HepG2 (cell line): Measurements from ENCODE around the gene SCFD2. TPM values are rescaled to one million over a fixed set of nuclear protein-coding genes. Genes with fewer than 3 reads are reported as not detected.
A peak's percentile ranks its signal among the peaks of the same experiment; 100 is the strongest.

Source experiments
- HNRNPH1 ChIP-seq: fragments of 200-400 bp; formaldehyde crosslinking; optimal IDR thresholded peaks from 2 replicates; pipeline ENCODE3; 2017; ENCODE audit warnings: mild to moderate bottlenecking, low read depth, low read length
- HNRNPLL ChIP-seq: fragments of 200-400 bp; formaldehyde crosslinking; IDR thresholded peaks from 2 replicates; pipeline ENCODE4 v1.6.1; 2017; ENCODE audit warnings: mild to moderate bottlenecking, low read depth, low read length; ENCODE audit not compliant: poor library complexity, severe bottlenecking
- PCBP1 ChIP-seq: fragments of 200-400 bp; formaldehyde crosslinking; IDR thresholded peaks from 2 replicates; pipeline ENCODE4 v1.6.1; 2017; ENCODE audit warnings: mild to moderate bottlenecking, low read depth, low read length, borderline replicate concordance
- SAFB2 ChIP-seq: sonication (generic); formaldehyde crosslinking; IDR thresholded peaks from 2 replicates; pipeline ENCODE4 v1.5.1; 2020; ENCODE audit warnings: missing genetic modification reagents, low read depth, mild to moderate bottlenecking, borderline replicate concordance
- SYNCRIP ChIP-seq: fragments of 200-400 bp; formaldehyde crosslinking; IDR thresholded peaks from 2 replicates; pipeline ENCODE4 v1.6.1; 2018; ENCODE audit warnings: mild to moderate bottlenecking, low read depth, low read length; ENCODE audit not compliant: insufficient read depth
- ZNF432 ChIP-seq: sonication (generic); formaldehyde crosslinking; IDR thresholded peaks from 2 replicates; pipeline ENCODE4 v1.5.0; 2020; ENCODE audit warnings: missing genetic modification reagents, mild to moderate bottlenecking, borderline replicate concordance
- ZNF577 ChIP-seq: sonication (generic); formaldehyde crosslinking; IDR thresholded peaks from 2 replicates; pipeline ENCODE4 v1.4.0; 2020; ENCODE audit warnings: mild to moderate bottlenecking, low read depth, missing genetic modification reagents, borderline replicate concordance
- ZNF747 ChIP-seq: sonication (generic); formaldehyde crosslinking; IDR thresholded peaks from 2 replicates; pipeline ENCODE4 v1.8.1; 2023; ENCODE audit warnings: missing genetic modification reagents, mild to moderate bottlenecking, borderline replicate concordance
- ZNF788 ChIP-seq: sonication (generic); formaldehyde crosslinking; IDR thresholded peaks from 2 replicates; pipeline ENCODE4 v1.5.0; 2020; ENCODE audit warnings: mild to moderate bottlenecking, missing genetic modification reagents, borderline replicate concordance
- polyA plus RNA-seq, 8 experiments: library from polyadenylated mRNA; depleted of rRNA in 3 of 8; stranded (reverse) in 7 of 8; unstranded in 1 of 8; fragments of >200 nt; fragmentation: Illumina TruSeq in 4 of 8; extraction: Trizol in 4 of 8; gene quantifications; 2 replicates each; pipeline versions ENCODE4 v1.2.1 to v1.2.3, GENCODE V29; 2011 to 2016; ENCODE audit warnings: low read depth in 4 of 8, missing spikeins in 1 of 8, mixed read lengths in 1 of 8; ENCODE audit not compliant: insufficient read depth in 1 of 8
- total RNA-seq, 5 experiments: library from RNA; depleted of rRNA; stranded (reverse); fragments of >200 nt; fragmentation: Illumina TruSeq; extraction: Trizol; gene quantifications; 2 replicates each; pipeline ENCODE4 v1.2.3, GENCODE V29; 2016; ENCODE audit warnings: low read depth in 1 of 5
- TF ChIP-seq, protein P1 (sequence below): sonication (generic); formaldehyde crosslinking; conservative IDR thresholded peaks from 2 replicates; pipeline ENCODE4 v1.8.1; 2023; ENCODE audit warnings: missing genetic modification reagents
- TF ChIP-seq, protein P2 (sequence below): sonication (generic); formaldehyde crosslinking; IDR thresholded peaks from 2 replicates; pipeline ENCODE4 v1.9.0; 2021; ENCODE audit warnings: mild to moderate bottlenecking, missing genetic modification reagents
- TF ChIP-seq, protein P3 (sequence below): sonication (generic); formaldehyde crosslinking; IDR thresholded peaks from 2 replicates; pipeline ENCODE4; 2020; ENCODE audit warnings: missing genetic modification reagents, mild to moderate bottlenecking, borderline replicate concordance
- TF ChIP-seq, protein P4 (sequence below): sonication (generic); formaldehyde crosslinking; IDR thresholded peaks from 2 replicates; pipeline ENCODE4 v1.4.0; 2020; ENCODE audit warnings: missing genetic modification reagents
- TF ChIP-seq, protein P5 (sequence below): sonication (generic); formaldehyde crosslinking; IDR thresholded peaks from 2 replicates; pipeline ENCODE4 v1.4.0; 2020; ENCODE audit warnings: missing genetic modification reagents

Gene SCFD2
- total and polyA plus RNA-seq, 2 of the 13 experiments (the other 11 are each of a cell fraction or from before 2014, with no cell fraction given) = 4.6 to 15.6 TPM

DNA sequence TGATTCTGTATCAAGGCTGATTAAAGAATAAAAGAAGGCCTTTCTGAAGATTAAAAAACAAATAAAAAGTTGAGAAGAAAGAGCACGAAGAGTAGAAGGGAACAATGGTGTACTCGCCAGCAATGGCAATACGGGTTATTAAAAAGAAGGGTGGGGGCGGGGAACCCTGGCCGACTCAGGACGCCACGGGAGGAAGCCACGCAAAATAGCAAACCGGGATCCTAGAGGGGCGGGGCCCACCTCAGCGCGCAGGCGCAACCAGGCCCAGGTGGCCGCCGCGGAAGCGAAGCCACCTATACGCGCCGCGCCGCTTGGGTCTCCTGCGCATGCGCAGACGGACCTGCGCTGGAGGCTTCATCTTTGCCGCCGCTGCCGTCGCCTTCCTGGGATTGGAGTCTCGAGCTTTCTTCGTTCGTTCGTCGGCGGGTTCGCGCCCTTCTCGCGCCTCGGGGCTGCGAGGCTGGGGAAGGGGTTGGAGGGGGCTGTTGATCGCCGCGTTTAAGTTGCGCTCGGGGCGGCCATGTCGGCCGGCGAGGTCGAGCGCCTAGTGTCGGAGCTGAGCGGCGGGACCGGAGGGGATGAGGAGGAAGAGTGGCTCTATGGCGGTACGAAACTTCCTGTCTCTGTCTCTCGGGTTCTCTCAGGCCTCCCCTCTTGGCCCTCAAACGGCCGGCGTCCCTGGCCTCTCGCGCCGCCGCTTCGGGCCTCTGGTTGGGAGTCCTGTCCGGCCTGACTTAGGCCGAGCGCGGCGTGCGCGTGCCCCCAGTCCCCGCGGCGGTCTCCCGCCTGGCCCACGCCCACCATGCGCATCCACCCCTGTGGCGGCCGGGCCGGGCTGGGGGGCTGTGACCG is 11.7 kb upstream of the SCFD2 start, which contains the start of gene FIP1L1 (continued):
- TF ChIP-seq, protein P1, sequence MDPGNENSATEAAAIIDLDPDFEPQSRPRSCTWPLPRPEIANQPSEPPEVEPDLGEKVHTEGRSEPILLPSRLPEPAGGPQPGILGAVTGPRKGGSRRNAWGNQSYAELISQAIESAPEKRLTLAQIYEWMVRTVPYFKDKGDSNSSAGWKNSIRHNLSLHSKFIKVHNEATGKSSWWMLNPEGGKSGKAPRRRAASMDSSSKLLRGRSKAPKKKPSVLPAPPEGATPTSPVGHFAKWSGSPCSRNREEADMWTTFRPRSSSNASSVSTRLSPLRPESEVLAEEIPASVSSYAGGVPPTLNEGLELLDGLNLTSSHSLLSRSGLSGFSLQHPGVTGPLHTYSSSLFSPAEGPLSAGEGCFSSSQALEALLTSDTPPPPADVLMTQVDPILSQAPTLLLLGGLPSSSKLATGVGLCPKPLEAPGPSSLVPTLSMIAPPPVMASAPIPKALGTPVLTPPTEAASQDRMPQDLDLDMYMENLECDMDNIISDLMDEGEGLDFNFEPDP = no peak
- TF ChIP-seq, protein P2, sequence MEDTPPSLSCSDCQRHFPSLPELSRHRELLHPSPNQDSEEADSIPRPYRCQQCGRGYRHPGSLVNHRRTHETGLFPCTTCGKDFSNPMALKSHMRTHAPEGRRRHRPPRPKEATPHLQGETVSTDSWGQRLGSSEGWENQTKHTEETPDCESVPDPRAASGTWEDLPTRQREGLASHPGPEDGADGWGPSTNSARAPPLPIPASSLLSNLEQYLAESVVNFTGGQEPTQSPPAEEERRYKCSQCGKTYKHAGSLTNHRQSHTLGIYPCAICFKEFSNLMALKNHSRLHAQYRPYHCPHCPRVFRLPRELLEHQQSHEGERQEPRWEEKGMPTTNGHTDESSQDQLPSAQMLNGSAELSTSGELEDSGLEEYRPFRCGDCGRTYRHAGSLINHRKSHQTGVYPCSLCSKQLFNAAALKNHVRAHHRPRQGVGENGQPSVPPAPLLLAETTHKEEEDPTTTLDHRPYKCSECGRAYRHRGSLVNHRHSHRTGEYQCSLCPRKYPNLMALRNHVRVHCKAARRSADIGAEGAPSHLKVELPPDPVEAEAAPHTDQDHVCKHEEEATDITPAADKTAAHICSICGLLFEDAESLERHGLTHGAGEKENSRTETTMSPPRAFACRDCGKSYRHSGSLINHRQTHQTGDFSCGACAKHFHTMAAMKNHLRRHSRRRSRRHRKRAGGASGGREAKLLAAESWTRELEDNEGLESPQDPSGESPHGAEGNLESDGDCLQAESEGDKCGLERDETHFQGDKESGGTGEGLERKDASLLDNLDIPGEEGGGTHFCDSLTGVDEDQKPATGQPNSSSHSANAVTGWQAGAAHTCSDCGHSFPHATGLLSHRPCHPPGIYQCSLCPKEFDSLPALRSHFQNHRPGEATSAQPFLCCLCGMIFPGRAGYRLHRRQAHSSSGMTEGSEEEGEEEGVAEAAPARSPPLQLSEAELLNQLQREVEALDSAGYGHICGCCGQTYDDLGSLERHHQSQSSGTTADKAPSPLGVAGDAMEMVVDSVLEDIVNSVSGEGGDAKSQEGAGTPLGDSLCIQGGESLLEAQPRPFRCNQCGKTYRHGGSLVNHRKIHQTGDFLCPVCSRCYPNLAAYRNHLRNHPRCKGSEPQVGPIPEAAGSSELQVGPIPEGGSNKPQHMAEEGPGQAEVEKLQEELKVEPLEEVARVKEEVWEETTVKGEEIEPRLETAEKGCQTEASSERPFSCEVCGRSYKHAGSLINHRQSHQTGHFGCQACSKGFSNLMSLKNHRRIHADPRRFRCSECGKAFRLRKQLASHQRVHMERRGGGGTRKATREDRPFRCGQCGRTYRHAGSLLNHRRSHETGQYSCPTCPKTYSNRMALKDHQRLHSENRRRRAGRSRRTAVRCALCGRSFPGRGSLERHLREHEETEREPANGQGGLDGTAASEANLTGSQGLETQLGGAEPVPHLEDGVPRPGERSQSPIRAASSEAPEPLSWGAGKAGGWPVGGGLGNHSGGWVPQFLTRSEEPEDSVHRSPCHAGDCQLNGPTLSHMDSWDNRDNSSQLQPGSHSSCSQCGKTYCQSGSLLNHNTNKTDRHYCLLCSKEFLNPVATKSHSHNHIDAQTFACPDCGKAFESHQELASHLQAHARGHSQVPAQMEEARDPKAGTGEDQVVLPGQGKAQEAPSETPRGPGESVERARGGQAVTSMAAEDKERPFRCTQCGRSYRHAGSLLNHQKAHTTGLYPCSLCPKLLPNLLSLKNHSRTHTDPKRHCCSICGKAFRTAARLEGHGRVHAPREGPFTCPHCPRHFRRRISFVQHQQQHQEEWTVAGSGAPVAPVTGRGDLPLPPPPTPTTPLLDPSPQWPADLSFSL (CRISPR knock-in tag) = peak; percentile 27; the same call in 1 of the 2 replicates
- TF ChIP-seq SYNCRIP = no peak
- TF ChIP-seq ZNF747 (CRISPR knock-in tag) = peak; percentile 22; the same call in 1 of the 2 replicates
- TF ChIP-seq SAFB2 (CRISPR knock-in tag) = peak; percentile 67; the same call in 1 of the 2 replicates
- TF ChIP-seq HNRNPLL = peak; percentile 78
- TF ChIP-seq ZNF577 = no peak
- TF ChIP-seq HNRNPH1 = no peak
- TF ChIP-seq, protein P3, sequence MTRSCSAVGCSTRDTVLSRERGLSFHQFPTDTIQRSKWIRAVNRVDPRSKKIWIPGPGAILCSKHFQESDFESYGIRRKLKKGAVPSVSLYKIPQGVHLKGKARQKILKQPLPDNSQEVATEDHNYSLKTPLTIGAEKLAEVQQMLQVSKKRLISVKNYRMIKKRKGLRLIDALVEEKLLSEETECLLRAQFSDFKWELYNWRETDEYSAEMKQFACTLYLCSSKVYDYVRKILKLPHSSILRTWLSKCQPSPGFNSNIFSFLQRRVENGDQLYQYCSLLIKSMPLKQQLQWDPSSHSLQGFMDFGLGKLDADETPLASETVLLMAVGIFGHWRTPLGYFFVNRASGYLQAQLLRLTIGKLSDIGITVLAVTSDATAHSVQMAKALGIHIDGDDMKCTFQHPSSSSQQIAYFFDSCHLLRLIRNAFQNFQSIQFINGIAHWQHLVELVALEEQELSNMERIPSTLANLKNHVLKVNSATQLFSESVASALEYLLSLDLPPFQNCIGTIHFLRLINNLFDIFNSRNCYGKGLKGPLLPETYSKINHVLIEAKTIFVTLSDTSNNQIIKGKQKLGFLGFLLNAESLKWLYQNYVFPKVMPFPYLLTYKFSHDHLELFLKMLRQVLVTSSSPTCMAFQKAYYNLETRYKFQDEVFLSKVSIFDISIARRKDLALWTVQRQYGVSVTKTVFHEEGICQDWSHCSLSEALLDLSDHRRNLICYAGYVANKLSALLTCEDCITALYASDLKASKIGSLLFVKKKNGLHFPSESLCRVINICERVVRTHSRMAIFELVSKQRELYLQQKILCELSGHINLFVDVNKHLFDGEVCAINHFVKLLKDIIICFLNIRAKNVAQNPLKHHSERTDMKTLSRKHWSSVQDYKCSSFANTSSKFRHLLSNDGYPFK (CRISPR knock-in tag) = peak; percentile 87; the same call in 1 of the 2 replicates
- TF ChIP-seq, protein P4, sequence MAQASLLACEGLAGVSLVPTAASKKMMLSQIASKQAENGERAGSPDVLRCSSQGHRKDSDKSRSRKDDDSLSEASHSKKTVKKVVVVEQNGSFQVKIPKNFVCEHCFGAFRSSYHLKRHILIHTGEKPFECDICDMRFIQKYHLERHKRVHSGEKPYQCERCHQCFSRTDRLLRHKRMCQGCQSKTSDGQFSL (CRISPR knock-in tag) = no peak
- TF ChIP-seq ZNF432 (CRISPR knock-in tag) = no peak
- peak; percentile 21; the same call in 1 of the 2 replicates for TF ChIP-seq ZNF788 (CRISPR knock-in tag)
- TF ChIP-seq, protein P5, sequence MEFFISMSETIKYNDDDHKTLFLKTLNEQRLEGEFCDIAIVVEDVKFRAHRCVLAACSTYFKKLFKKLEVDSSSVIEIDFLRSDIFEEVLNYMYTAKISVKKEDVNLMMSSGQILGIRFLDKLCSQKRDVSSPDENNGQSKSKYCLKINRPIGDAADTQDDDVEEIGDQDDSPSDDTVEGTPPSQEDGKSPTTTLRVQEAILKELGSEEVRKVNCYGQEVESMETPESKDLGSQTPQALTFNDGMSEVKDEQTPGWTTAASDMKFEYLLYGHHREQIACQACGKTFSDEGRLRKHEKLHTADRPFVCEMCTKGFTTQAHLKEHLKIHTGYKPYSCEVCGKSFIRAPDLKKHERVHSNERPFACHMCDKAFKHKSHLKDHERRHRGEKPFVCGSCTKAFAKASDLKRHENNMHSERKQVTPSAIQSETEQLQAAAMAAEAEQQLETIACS (CRISPR knock-in tag) = no peak
- 0 out of 2 replicates have a peak, but pooled peaks have one; percentile 29 for TF ChIP-seq PCBP1
